ENCODE measurements around the gene COMMD9. TPM values are rescaled to one million over a fixed set of nuclear protein-coding genes. Genes with fewer than 3 reads are reported as not detected.

Gene COMMD9
- total and polyA plus RNA-seq, 2 of the 8 experiments (the other 6 are each of a cell fraction or from before 2014, with no cell fraction given), result 42.5 to 49.1 TPM

DNA sequence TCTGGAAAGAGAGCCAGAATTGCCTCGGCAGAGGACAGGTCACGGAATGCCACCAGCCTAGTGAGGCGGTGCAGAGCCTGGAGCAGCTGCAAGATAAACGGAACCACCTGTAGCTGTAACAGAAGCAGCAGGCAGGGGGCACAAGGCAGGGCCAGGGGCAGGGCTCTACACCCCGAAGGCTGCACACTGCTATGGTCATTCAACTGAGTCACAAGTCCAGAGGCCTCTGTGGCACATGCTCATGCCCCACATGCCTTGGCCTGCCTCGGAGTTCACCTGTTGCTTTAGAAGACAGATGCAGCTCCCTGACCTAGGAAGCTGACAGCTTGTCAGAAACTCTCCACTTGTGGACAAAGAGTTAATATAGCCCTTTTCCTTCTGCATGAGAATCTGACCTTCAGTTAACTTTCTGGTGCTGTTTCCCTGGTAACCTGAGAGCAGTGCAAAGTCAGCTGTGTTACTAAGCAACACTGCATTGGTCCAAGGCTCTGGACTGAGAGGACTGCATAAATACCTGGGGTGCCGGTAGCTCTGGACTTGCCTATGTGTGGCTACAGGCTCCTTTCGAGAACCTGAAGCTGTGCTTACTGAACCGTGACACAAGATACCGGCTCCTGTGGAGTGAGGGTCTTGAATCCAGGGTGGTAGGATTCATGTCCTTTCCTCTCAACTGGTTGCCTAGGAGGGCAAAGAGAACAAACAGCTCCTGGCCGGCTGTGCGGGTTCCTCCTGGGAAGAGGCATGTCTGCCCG lies 10.5 kb downstream of the COMMD9 start:
- H4K5ac ChIP-seq (ENCODE audit: insufficient read length, low read depth, low read length), result no peak overlapping the region
- no peak overlapping the region for H3K27ac ChIP-seq (ENCODE audit: low read depth, low read length)
- H2BK20ac ChIP-seq (ENCODE audit: low read length), result no peak overlapping the region
- DNase-seq (ENCODE audit: low read depth in 1 of 2, low spot score in 2 of 2), result no peak
- no peaks in the 10 kb centered on the region for H3K79me2 ChIP-seq (ENCODE audit: control insufficient read depth in 1 of 2, insufficient read depth in 2 of 2, low read length in 2 of 2)
- no peak overlapping the region for H2AK5ac ChIP-seq (ENCODE audit: low read depth, low read length)
- H3K56ac ChIP-seq (replicated peaks; ENCODE audit: insufficient read length, low read depth, low read length), result no peak overlapping the region
- H2BK12ac ChIP-seq (ENCODE audit: low read depth, low read length), result no peak overlapping the region
- H3K4ac ChIP-seq (replicated peaks; ENCODE audit: insufficient read length, low read depth, low read length), result no peak overlapping the region
- H3K4me3 ChIP-seq (ENCODE audit: extremely low read depth in 1 of 4, insufficient read depth in 2 of 4, low read depth in 3 of 4, low read length in 4 of 4), result no peak overlapping the region
- peaks cover 0 to 1% of the 10 kb centered on the region in 2 experiments for H4K20me1 ChIP-seq (replicated peaks in 1 of 2; ENCODE audit: control insufficient read depth in 1 of 2, insufficient read depth in 2 of 2, low read length in 2 of 2)
- no peak overlapping the region for H3K9ac ChIP-seq (replicated peaks in 1 of 4; ENCODE audit: extremely low read depth in 1 of 4, low read depth in 3 of 4, low read length in 3 of 4)
- no peak overlapping the region for H4K91ac ChIP-seq (replicated peaks; ENCODE audit: insufficient read length, low read length)
- no peak overlapping the region for H2AFZ ChIP-seq (ENCODE audit: low read length)
- no peak overlapping the region for H2BK5ac ChIP-seq (ENCODE audit: low read depth, low read length)
- H3K79me1 ChIP-seq (ENCODE audit: low read depth, low read length), result peaks cover 2% of the 10 kb centered on the region; the same call in 1 of the 2 replicates
- H3K4me2 ChIP-seq (ENCODE audit: insufficient read depth in 1 of 2, low read depth in 2 of 2, low read length in 2 of 2), result no peak overlapping the region
- ChIA-PET POLR2A (ENCODE audit: partially characterized antibody) (interaction anchor here (0.6 to 1.7 kb wide), 3 partner anchors 9 to 205 kb away, joined by 4 read pairs; no protein-coding TSS in a partner anchor), CTCF (ENCODE audit: partially characterized antibody) (interaction anchor here (0.8 to 4.3 kb wide), 14 partner anchors 8 to 663 kb away, joined by 3 to 34 read pairs (median 4); no protein-coding TSS in a partner anchor)
- H2BK15ac ChIP-seq (ENCODE audit: low read length), result no peak overlapping the region
- H3K9me3 ChIP-seq (ENCODE audit: insufficient read depth in 2 of 2, low read depth in 1 of 2, low read length in 1 of 2), result no peaks in the 10 kb centered on the region
- H3K23ac ChIP-seq (ENCODE audit: insufficient read length), result no peak overlapping the region
- no peaks in the 10 kb centered on the region for H3K27me3 ChIP-seq (replicated peaks in 1 of 4; ENCODE audit: control insufficient read depth in 3 of 4, extremely low read depth in 1 of 4, insufficient read depth in 3 of 4, low read length in 3 of 4)
- no peak overlapping the region for H2BK120ac ChIP-seq (replicated peaks; ENCODE audit: low read depth, low read length)
- H3K4me1 ChIP-seq (replicated peaks in 1 of 4; ENCODE audit: control insufficient read depth in 3 of 4, insufficient read depth in 4 of 4, low read length in 3 of 4), result no peaks in the 10 kb centered on the region
- no peaks in the 10 kb centered on the region for H3K23me2 ChIP-seq (ENCODE audit: low read depth, low read length)
- H4K8ac ChIP-seq (ENCODE audit: extremely low read depth, insufficient read depth, low read length), result no peak overlapping the region
- H3K18ac ChIP-seq (ENCODE audit: extremely low read depth, low read length), result no peak overlapping the region
- H3K14ac ChIP-seq (ENCODE audit: insufficient read length), result no peak overlapping the region
- 90% methylated on average over 13 of the region's 13 CpGs; no CpG with 5 or more reads in 1 of the 2 experiments for WGBS, 2 experiments (ENCODE audit: extremely low coverage in 1 of 2, insufficient coverage in 1 of 2, insufficient read length in 1 of 2, insufficient replicate concordance in 2 of 2, low coverage in 1 of 2, low lambda C conversion rate in 2 of 2, missing lambda C conversion rate in 1 of 2)
- no peak for FAIRE-seq
- H3K36me3 ChIP-seq (ENCODE audit: control insufficient read depth in 2 of 4, insufficient read depth in 4 of 4, low read length in 3 of 4), result 0 out of 8 replicates have a peak, but pooled peaks cover 0 to 7% (median 0%) of the 10 kb centered on the region in 4 experiments
- no peak for TF ChIP-seq HDAC6 (IDR thresholded peaks at IDR 0.05; ENCODE audit: low read depth, low read length)
- no peak for TF ChIP-seq JUND (IDR thresholded peaks at IDR 0.05; ENCODE audit: low read length)
- TF ChIP-seq RAD21 (IDR thresholded peaks at IDR 0.05 in 1 of 2, conservative IDR thresholded peaks at IDR 0.05 in 1 of 2; ENCODE audit: low read depth in 2 of 2, low read length in 2 of 2), result peak in 1 of 2 experiments; percentile 40; a peak in 2 of 4 replicates
- no peak for TF ChIP-seq POU5F1 (IDR thresholded peaks at IDR 0.05; ENCODE audit: low read depth, low read length)
- TF ChIP-seq CTCF (IDR thresholded peaks at IDR 0.05; ENCODE audit: control extremely low read depth in 1 of 3, insufficient read depth in 1 of 3, low read depth in 1 of 3, low read length in 3 of 3), result peak; percentile 33 to 38 (median 36)
- TF ChIP-seq CTBP2 (IDR thresholded peaks at IDR 0.05; ENCODE audit: borderline replicate concordance, insufficient read depth, insufficient read length, low read length), result no peak

All from H1 (cell line).